ENCODE results near the gene MYL5.
"Not testable (repeated sequence)": the region's sequence is repeated elsewhere in the genome, so short reads cannot be mapped to it uniquely, and the experiment has no call there.

MYL5 gene

DNA sequence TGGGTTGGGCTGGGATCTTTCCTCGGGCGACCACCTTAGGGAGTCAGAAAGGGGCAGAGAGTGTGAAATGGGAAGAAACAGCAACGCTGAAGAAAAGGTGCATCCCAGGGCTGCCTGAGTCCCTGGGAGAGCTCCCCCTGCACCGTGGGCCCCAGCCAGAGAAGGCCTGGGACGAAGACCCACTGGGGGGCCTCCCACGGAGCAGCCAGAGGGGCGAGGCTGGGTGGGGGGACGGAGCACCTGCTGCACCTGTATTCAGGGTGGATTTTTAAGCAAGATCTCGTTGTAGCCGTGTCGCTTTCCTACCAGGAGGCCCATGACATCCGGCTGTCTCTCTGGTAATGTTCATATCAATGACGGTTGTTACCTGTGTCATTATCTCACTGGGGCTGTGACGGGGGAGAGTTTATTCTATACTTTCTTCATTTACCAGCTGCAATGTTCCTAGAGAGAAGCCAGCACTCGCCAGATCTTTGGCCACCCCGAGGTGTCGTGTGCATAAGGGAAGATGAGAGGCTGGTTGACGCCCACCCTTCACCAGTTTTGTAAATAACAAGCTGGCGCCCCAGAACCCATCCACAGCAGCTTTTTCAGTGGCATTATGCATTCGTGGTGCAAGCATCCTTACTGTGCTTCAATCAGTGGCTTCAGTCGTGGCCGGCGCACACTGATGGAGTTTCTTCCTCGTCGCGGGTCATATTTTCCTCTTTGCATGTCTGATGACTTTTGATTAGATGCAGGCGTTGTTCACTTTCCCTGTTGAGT, 25.7 kb downstream of the MYL5 start:
- Mint-ChIP-seq H3K4me3 (no peak overlapping the region), H3K27ac (peak overlapping the region; percentile 53)

DNA sequence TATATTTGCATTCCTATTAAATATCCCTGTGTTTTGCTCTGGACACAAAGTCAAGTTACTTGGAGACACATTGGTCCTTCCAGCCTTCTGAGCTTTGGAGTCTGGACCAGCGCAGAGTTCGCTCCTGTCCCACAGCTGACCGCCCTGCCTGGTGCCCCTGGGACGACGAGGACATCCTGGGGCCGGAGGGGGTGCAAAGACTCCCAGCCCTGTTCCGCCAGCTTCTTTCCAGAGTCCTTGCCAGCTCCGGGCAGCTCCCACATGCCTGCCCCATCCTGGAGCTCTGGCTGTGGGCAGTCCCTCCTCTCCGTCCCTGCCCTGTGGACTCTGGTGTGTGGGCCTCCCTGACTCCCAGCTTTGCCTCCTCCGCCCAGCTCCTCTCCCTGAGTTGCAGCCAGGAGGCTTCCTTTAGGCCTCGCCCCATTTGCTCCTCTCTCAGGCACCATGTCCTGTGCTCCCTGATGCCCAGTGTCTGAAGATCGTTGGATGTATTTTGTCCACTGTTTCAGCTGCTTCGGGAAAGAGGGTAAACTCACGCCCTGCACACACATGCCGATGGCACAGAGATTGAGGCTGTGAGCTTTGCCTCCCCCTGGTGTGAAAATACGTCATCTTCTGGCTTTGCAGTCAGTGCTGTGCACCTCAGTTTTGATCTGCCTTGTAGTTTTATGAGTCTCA, 26.4 kb downstream of the MYL5 start:
- peak overlapping the region; percentile 32 for H3K27ac Mint-ChIP-seq
- no peak overlapping the region for H3K4me3 Mint-ChIP-seq

More for the DNA sequence above, 25.7 kb downstream of the MYL5 start:
- no peak for ATAC-seq
- Mint-ChIP-seq H3K4me1 (peaks cover 21% of the 10 kb centered on the region), H3K36me3 (peaks cover 1% of the 10 kb centered on the region), H3K9me3 (no peaks in the 10 kb centered on the region)
- DNase-seq (ENCODE audit: low spot score in 2 of 2) = no peak

DNA sequence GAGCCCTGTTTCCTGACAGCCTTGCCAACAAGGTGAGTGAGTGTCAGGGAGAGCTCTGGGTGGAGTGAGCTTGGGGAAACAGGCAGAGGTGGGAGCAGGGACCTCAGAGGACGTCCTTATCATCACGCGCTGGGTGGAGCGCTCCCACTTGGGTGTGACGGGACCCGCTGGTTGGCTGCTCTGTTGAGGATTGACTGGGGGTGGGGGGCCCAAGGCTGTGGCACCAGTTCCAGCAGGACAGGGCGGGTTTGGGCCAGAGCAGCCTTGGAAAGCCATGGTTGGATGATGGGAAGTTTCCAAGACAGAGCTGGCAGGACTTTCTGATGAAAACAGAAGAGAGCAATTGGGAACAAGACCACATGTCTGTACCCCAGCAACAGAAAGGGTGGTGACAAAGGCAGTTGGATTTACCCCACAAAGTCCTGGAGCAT, 28.3 kb downstream of the MYL5 start:
- Mint-ChIP-seq H3K4me3 (no peak overlapping the region), H3K36me3 (peaks cover 7% of the 10 kb centered on the region), H3K9me3 (no peaks in the 10 kb centered on the region), H3K4me1 (peaks cover 26% of the 10 kb centered on the region), H3K27ac (no peak overlapping the region)
- ATAC-seq (no peak), DNase-seq (ENCODE audit: low spot score in 2 of 2) (no peak)

More for the DNA sequence above, 26.4 kb downstream of the MYL5 start:
- peaks cover 26% of the 10 kb centered on the region for H3K4me1 Mint-ChIP-seq
- H3K36me3 Mint-ChIP-seq = peaks cover 7% of the 10 kb centered on the region
- H3K9me3 Mint-ChIP-seq = no peaks in the 10 kb centered on the region
- no peak for ATAC-seq
- no peak for DNase-seq (ENCODE audit: low spot score in 2 of 2)

DNA sequence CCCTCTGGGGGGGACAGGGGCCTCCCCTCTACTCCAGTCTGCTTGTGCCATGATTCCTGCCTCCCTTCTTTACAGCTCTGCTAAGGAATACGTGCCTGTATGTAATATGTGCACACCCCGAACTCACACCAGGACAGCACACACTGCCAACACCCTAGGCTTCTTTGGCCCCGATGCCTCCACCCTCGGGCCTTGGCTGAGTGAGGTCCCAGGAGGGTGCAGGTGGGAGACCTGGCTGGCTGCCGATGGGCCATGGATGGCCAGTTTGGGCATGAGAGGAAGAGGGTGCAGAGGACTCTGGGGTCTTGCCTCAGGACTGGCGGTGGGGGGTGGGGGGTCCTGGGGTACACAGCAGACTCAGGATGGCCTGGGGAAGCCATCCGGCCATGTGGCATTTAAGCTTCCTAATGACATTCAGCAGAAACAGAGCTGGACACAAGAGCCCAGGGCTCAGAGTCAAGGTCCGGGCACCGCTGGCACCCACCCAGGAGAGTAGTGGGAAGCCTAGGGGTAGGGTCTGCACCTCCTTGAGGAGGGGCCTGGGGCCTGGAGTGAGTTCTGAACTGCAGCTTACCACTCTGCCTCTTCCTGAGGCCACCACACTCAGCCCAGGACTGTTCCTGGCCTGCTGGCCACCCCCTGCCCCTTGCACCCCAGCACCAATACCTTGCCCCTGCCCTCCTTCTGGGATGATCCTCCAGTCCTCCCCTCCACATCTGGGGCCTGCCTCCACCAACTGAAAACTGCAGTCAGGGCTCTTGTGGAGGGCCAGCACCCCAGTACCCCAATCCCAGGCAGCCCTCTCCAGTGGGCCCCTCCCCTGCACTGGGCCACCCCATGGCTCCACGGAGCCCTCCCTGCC, 29.2 kb downstream of the MYL5 start:
- H3K9me3 Mint-ChIP-seq = no peaks in the 10 kb centered on the region
- ATAC-seq = no peak
- DNase-seq (ENCODE audit: low spot score in 2 of 2) = no peak
- no peak overlapping the region for H3K27ac Mint-ChIP-seq
- peaks cover 7% of the 10 kb centered on the region for H3K36me3 Mint-ChIP-seq
- no peak overlapping the region for H3K4me3 Mint-ChIP-seq
- H3K4me1 Mint-ChIP-seq = peaks cover 29% of the 10 kb centered on the region

DNA sequence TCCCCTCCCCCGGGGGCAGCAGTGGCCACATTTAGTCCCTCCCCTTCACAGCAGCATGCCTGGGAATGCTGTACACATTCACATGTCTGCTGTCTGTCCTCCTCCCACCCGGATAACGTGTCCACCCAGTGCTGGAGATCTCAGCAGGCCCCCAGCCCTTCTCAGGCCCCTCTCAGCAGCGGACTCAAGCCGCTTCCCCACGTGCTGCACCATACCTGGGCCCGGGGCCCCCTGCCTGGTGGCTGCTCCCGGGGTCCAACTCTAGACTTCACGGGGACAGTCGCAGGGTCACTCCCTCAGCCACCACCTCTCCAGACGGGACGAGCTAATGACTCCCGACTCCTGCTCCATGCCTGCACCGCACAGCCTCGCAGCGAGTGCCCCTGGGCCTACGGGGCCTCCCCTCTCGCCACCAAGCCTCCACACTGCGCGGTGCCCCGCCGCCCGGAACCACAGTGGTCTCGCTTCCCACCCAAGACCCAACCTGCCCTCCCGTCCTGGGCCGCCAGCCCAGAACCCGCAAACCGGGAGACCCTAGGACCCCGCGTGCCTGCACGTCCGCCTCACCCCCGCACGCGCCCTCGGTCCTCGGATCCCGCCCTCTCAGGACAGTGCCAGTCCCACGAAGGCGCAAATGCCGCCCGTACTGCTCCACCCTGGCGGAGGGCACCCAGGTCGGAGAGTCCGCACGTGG, 30.0 kb downstream of the MYL5 start:
- ATAC-seq = no peak
- H3K36me3 Mint-ChIP-seq = peaks cover 7% of the 10 kb centered on the region
- H3K9me3 Mint-ChIP-seq = no peaks in the 10 kb centered on the region
- peak overlapping the region; percentile 85 for H3K27ac Mint-ChIP-seq
- peaks cover 28% of the 10 kb centered on the region for H3K4me1 Mint-ChIP-seq
- H3K4me3 Mint-ChIP-seq = peak overlapping the region; percentile 77
- DNase-seq (ENCODE audit: low spot score in 2 of 2) = no peak

DNA sequence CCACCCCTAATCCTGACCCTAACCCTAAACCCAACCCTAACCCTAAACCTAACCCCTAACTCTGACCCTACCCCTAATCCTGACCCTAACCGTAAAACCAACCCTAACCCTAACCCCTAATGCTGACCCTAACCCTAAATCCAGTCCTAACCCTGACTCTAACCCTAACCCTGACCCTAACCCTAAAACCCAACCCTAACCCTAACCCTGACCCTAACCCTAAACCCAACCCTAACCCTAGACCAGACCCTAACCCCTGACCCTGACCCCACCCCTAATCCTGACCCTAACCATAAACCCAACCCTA, 30.6 kb downstream of the MYL5 start:
- no peak for ATAC-seq
- H3K27ac Mint-ChIP-seq = peak overlapping the region; percentile 85

DNA sequence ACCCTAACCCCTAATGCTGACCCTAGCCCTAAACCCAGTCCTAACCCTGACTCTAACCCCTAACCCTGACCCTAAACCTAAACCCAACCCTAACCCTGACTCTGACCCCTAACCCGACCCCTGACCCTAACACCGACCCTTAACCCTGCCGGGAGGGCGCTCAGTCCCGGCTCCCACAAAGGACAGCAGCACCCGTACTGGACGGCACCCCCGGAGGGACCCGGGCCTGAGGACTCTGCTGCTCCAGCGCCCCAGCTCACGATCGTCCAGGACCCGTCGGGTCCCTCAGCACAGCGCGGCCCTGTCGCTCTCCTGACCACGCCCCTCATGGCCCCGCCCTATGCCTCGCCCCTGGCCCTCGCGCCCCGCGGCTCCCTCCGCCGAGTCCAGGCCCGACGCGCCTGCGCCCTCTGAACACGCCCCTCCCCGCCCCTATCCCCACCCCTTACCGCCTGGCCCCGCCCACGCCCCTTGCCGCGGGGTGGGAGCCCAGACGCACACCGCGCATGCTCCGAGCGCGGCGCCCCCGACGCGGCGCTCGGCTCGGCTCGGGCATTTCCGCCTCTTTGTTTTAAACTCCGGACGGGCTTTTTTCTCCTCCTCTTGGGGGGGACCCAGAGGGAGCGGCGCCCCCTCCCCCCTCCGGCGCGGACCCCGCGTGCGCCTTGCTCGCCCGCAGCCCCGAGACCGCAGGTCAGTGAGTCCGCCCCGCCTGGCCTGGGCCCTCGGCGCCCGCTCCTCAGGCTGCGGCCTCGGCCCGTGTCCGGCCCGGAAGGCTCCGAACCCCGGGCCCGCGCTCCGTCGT, 31.1 kb downstream of the MYL5 start, which contains the start of gene PCGF3:
TSS of gene PCGF3 (plus strand) at position 555 of the 805 bp plus-strand sequence. CDS start 27,849 bp downstream, outside the sequence.
- Mint-ChIP-seq H3K9me3 (no peaks in the 10 kb centered on the region), H3K27ac (peak within 1 kb of the TSS; percentile 85), H3K36me3 (peaks cover 7% of the 10 kb centered on the region), H3K4me1 (peaks cover 32% of the 10 kb centered on the region), H3K4me3 (peak within 1 kb of the TSS; percentile 77)
- DNase-seq (ENCODE audit: low spot score in 2 of 2) (peak; percentile 93 to 98), ATAC-seq (peak; percentile 96)

More for the DNA sequence above, 30.6 kb downstream of the MYL5 start:
- peaks cover 29% of the 10 kb centered on the region for H3K4me1 Mint-ChIP-seq
- H3K9me3 Mint-ChIP-seq = no peaks in the 10 kb centered on the region
- DNase-seq (ENCODE audit: low spot score in 2 of 2) = no peak
- H3K36me3 Mint-ChIP-seq = peaks cover 7% of the 10 kb centered on the region
- H3K4me3 Mint-ChIP-seq = peak overlapping the region; percentile 77

DNA sequence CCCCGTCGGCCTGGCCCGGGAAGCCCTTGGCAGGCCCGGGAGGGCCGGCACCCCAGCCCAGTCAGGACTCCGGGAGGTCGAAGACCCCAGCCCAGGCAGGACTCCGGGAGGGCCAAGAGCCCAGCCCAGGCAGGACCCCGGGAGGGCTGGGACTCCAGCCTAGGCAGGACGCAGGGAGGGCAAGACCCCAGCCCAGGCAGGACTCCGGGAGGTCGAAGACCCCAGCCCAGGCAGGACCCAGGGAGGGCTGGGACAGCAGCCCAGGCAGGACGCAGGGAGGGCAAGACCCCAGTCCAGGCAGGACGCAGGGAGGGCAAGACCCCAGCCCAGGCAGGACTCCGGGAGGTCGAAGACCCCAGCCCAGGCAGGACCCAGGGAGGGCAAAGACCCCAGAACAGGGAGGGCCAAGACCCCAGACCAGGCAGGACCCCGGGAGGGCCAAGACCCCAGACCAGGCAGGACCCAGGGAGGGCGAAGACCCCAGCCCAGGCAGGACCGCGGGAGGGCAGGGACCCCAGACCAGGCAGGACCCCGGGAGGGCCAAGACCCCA, 31.8 kb downstream of the MYL5 start:
- ATAC-seq; H3K36me3 Mint-ChIP-seq; DNase-seq (ENCODE audit: low spot score in 2 of 2); H3K9me3 Mint-ChIP-seq: not testable (repeated sequence)
- Mint-ChIP-seq H3K4me1 (peaks cover 26% of the 10 kb centered on the region), H3K27ac (peak overlapping the region; percentile 85), H3K4me3 (peak overlapping the region; percentile 77)

DNA sequence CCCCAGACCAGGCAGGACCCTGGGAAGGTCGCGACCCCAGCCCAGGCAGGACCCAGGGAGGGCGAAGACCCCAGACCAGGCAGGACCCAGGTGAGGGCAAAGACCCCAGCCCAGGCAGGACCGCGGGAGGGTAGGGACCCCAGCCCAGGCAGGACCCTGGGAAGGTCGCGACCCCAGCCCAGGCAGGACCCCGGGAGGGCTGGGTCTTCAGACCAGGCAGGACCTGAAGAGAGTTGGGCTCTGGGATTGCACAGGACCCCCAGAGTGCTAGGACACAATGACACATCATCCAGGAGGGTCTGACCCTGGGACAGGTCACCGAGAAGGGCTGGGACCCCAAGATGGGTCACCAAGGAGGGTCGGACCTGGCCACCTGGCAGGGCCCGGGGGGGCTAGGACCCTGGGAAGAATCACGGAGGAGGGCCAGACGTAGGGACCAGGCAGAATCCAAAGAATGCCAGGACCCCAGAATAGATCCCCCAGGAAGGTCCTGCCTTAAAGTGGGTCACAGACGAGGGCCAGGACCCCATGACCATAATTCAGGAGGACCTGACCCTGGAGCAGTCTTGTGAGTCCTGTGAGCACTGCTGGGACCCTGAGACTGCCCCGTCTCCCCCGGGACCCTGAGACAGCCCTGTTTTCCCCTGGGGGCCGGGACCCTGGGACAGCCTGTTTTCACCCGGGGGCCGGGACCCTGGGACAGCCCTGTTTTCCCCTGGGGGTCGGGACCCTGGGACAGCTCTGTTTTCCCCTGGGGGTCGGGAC, 32.7 kb downstream of the MYL5 start:
- H3K4me3 Mint-ChIP-seq = no peak overlapping the region
- H3K9me3 Mint-ChIP-seq = no peaks in the 10 kb centered on the region
- DNase-seq (ENCODE audit: low spot score in 2 of 2) (no peak), ATAC-seq (no peak)
- H3K36me3 Mint-ChIP-seq = peaks cover 7% of the 10 kb centered on the region
- peaks cover 26% of the 10 kb centered on the region for H3K4me1 Mint-ChIP-seq
- no peak overlapping the region for H3K27ac Mint-ChIP-seq

DNA sequence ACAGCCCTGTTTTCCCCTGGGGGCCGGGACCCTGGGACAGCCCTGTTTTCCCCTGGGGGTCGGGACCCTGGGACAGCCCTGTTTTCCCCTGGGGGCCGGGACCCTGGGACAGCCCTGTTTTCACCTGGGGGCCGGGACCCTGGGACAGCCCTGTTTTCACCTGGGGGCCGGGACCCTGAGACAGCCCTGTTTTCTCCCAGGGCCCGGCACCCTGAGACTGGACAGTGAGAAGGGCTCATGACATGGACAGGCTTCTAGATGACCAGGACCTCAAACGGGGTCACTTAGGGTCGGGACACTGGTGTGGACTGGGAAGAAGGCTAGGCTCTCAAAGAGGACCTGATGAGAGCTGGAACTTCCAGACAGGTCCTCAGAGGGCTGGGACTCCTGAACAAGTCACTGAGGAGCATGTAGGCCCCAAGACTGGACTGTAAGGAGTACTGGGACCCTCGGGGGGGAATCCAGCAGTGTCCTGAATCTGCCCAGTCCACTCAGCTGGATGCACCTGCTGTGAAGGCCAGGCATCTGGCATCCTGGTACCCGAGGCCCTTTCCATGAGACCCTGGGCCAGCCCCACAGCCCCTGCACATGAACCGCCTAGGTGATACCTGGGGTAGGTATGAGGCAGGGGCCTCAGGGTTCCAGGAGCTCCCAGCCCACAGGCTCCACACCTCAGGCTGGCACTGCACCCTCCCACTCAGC, 33.7 kb downstream of the MYL5 start:
- Mint-ChIP-seq H3K36me3 (peaks cover 7% of the 10 kb centered on the region), H3K9me3 (no peaks in the 10 kb centered on the region), H3K27ac (no peak overlapping the region), H3K4me1 (peaks cover 30% of the 10 kb centered on the region), H3K4me3 (peak overlapping the region; percentile 15)
- DNase-seq (ENCODE audit: low spot score in 2 of 2) (no peak), ATAC-seq (no peak)

DNA sequence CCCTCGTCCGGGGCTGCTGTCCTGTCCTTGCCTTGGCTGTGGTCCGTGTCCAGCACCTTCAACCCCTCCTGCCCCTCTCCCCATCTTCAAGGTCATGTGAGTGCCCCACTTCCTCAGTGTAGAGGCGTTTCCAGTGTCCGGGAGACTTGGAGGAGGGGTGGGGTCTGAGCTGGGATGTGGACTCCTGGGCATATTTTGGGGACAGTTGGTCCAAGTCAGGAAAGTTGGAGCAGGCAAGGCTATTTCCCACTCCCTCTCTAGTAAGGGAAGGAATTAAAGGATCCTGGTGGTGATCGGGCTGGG, 34.2 kb downstream of the MYL5 start:
- DNase-seq (ENCODE audit: low spot score in 2 of 2) = no peak
- Mint-ChIP-seq H3K27ac (no peak overlapping the region), H3K36me3 (peaks cover 7% of the 10 kb centered on the region), H3K4me1 (peaks cover 34% of the 10 kb centered on the region), H3K4me3 (no peak overlapping the region), H3K9me3 (no peaks in the 10 kb centered on the region)
- no peak for ATAC-seq

DNA sequence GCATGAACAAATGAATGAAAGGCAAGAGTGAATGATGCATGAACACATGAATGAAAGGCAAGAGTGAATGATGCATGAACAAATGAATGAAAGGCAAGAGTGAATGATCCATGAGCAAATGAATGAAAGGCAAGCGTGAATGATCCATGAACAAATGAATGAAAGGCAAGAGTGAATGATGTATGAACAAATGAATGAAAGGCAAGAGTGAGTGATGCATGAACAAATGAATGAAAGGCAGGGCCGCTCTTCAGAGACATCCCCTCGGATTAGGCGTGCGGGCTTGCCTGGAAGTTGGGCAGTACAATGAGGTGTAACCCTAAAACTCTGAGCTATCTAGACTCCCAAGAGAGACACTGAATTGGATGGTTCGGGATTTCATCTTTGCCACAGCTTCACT, 35.0 kb downstream of the MYL5 start:
- Mint-ChIP-seq H3K9me3 (no peaks in the 10 kb centered on the region), H3K36me3 (peaks cover 8% of the 10 kb centered on the region), H3K4me3 (no peak overlapping the region), H3K4me1 (peaks cover 36% of the 10 kb centered on the region), H3K27ac (peak overlapping the region; percentile 43)
- DNase-seq (ENCODE audit: low spot score in 2 of 2) = no peak
- no peak for ATAC-seq

DNA sequence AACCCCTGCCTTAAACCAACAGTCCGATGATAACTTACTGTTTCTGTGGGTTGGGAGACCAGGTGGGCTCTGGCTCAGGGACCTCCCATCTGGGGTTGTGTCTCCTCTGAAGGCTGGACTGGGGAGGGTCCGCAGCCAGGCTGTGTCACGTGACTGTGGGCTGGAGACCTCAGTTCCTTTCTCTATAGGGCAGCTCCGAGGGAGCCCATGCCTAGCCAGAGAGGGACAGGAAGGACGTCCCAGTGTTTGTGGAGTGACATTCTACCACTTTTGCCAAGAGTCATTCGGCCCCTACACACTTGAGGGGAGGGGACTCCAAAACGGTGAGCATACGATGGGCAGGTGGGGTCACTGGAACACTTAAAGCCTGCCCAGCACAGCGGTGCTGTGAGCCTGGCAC, 35.8 kb downstream of the MYL5 start:
- ATAC-seq (no peak), DNase-seq (ENCODE audit: low spot score in 2 of 2) (no peak)
- Mint-ChIP-seq H3K36me3 (peaks cover 10% of the 10 kb centered on the region), H3K4me3 (no peak overlapping the region), H3K27ac (peak overlapping the region; percentile 43), H3K4me1 (peaks cover 43% of the 10 kb centered on the region), H3K9me3 (no peaks in the 10 kb centered on the region)

Data from stimulated activated effector memory CD8-positive, alpha-beta T cell treated with anti-CD3 and anti-CD28 coated beads, Interleukin-12 subunit alpha, Interleukin-12 subunit beta, amount 100 ng/mL, for 72 hours (primary cell).